Ovary (tissue), 9 donors: Measurements from ENCODE around the gene PHYHD1. TPM values are rescaled to one million over a fixed set of nuclear protein-coding genes. Genes with fewer than 3 reads are reported as not detected.
"Not testable (repeated sequence)": the region's sequence is repeated elsewhere in the genome, so short reads cannot be mapped to it uniquely, and the experiment has no call there.

Experiments used
- DNase-seq, 5 donors: peaks; one replicate each; pipeline ENCODE4 v3.0.0-alpha.2; 2019 to 2020
- H3K27ac ChIP-seq, 2 donors: fragments of 200-600 bp; one replicate each; pipeline versions ENCODE4 v1.5.1 to v1.8.0; 2019 to 2022
- H3K27me3 ChIP-seq: fragments of 200-600 bp; one replicate; pipeline ENCODE4 v1.8.0; 2022
- H3K36me3 ChIP-seq: fragments of 200-600 bp; sonication (generic); one replicate; pipeline ENCODE4 v1.5.1; 2019
- H3K4me1 ChIP-seq: one replicate; pipeline ENCODE4 v1.8.1; 2013; ENCODE audit warnings: mild to moderate bottlenecking, moderate library complexity; ENCODE audit not compliant: insufficient read depth
- H3K4me3 ChIP-seq: fragments of 200-600 bp; sonication (generic); one replicate; pipeline ENCODE4 v1.5.1; 2017
- H3K9me3 ChIP-seq, 2 donors: fragments of 200-600 bp in 1 of 2; sonication (generic) in 1 of 2; one replicate each; pipeline versions ENCODE4 v1.5.1 to v1.8.1; 2013 to 2019; ENCODE audit warnings: mild to moderate bottlenecking in 1 of 2, moderate library complexity in 1 of 2
- CTCF ChIP-seq, 3 donors: fragments of 450-650 bp in 2 of 3; fragments of 200-600 bp in 1 of 3; IDR thresholded peaks; one replicate each; pipeline versions ENCODE4 v1.5.1 to v1.8.0; 2016 to 2022; ENCODE audit warnings: antibody characterized with exemption in 3 of 3, mild to moderate bottlenecking in 1 of 3
- EP300 ChIP-seq: sonication (generic); formaldehyde crosslinking; IDR thresholded peaks from one replicate; pipeline ENCODE4 v1.6.1; 2017; ENCODE audit warnings: antibody characterized with exemption
- POLR2A ChIP-seq: fragments of 450-650 bp; IDR thresholded peaks from one replicate; pipeline ENCODE4 v1.6.1; 2017; ENCODE audit warnings: antibody characterized with exemption, mild to moderate bottlenecking, moderate library complexity
- WGBS, 3 donors: extraction: QIAGEN DNeasy Blood & Tissue Kit in 1 of 3; methylation state at CpG; one replicate each; pipeline versions ENCODE4 v1.1.5 to v1.1.7; 2013 to 2017; 5-methylcytosine and 5-hydroxymethylcytosine counted together
- intact Hi-C, 4 donors: fragments of 100-400 bp; cut with DNase I; formaldehyde crosslinking; loops; one replicate each; pipeline versions ENCODE4 v1.11.0 to v1.15.1; 2022 to 2023
- polyA plus RNA-seq, 2 donors: library from polyadenylated mRNA; stranded (reverse); fragments of 200-250 nt in 1 of 2; fragments of 350-450 nt in 1 of 2; fragmentation: Illumina TruSeq in 1 of 2; extraction: RNeasy Lipid Tissue Mini Kit (QIAGEN cat#74804) in 1 of 2; gene quantifications; one replicate each; pipeline ENCODE4 v1.2.3, GENCODE V29; 2013 to 2014
- total RNA-seq, 7 donors: library from RNA; depleted of rRNA in 2 of 7; stranded (reverse); fragments of >200 nt in 2 of 7; fragmentation: NEBNext Ultra II Directional in 3 of 7; extraction: Animal tissue kit (Norgen Biotek cat#: 25700) in 3 of 7; gene quantifications; one replicate each; pipeline versions ENCODE4 v1.1.0 to v1.2.4, GENCODE V29; 2016 to 2023
- donor health status: DM: no; HTN: no; CAD: no; lungs with moderate emphysema.
- donor health status: DM: no; HTN: no; CAD: no.
- donor health status: Bipolar disorder and iron deficiency.
- donor health status: DM: yes; HTN: yes; CAD: no.
- donor health status: DM: no; HTN: no; CAD: no.
- donor health status: DM: yes; HTN: yes; CAD: no.

The PHYHD1 gene
- total and polyA plus RNA-seq, 9 donors, result 24.8 to 63.9 (median 43.1) TPM

- Histone ChIP-seq H3K27me3 (no peaks in the 10 kb centered on the region), H3K36me3 (no peaks in the 10 kb centered on the region), H3K27ac (peak overlapping the region; percentile 59 to 94), H3K4me1 (peaks cover 9% of the 10 kb centered on the region), H3K4me3 (peak overlapping the region; percentile 98), H3K9me3 (no peaks in the 10 kb centered on the region)
- intact Hi-C loops, result no loop called here
- TF ChIP-seq CTCF (IDR thresholded peaks at IDR 0.05) (no peak), EP300 (no peak), POLR2A (no peak)
- WGBS, 3 donors, result 22 to 27% (median 24%) methylated on average over 30 of the region's 30 CpGs
- DNase-seq, result peak in 2 of 5 donors; percentile 33 to 35
Measured at GRCh38 chr9:128946571-128947276, 25.9 kb downstream of the PHYHD1 start.

GRCh38 chr9:128947277-128947526 lies 26.4 kb downstream of the PHYHD1 start:
- H3K9me3 ChIP-seq, result no peaks in the 10 kb centered on the region
- no peaks in the 10 kb centered on the region for H3K36me3 ChIP-seq
- no peak for DNase-seq
- H3K27ac ChIP-seq, result peak overlapping the region; percentile 59 to 94
- H3K4me1 ChIP-seq, result peaks cover 9% of the 10 kb centered on the region
- no peak for TF ChIP-seq POLR2A
- TF ChIP-seq EP300, result no peak
- no peak for TF ChIP-seq CTCF (IDR thresholded peaks at IDR 0.05)
- intact Hi-C loops, result no loop called here
- H3K4me3 ChIP-seq, result peak overlapping the region; percentile 98
- no peaks in the 10 kb centered on the region for H3K27me3 ChIP-seq
- WGBS, 3 donors, result 1 to 2% (median 2%) methylated on average over 9 to 20 of the region's 20 CpGs

- 0 to 1% (median 0%) methylated on average over 85 to 86 of the region's 86 CpGs for WGBS, 3 donors
- Histone ChIP-seq H3K36me3 (no peaks in the 10 kb centered on the region), H3K27me3 (no peaks in the 10 kb centered on the region), H3K4me3 (peak within 1 kb of the TSS; percentile 98), H3K9me3 (no peaks in the 10 kb centered on the region), H3K27ac (peak within 1 kb of the TSS; percentile 82 to 94), H3K4me1 (peaks cover 7% of the 10 kb centered on the region)
- peak; percentile 95 to 99 (median 98) for DNase-seq
- TF ChIP-seq POLR2A (peak; percentile 97), EP300 (no peak)
- intact Hi-C loops, result no loop called here
Measured at GRCh38 chr9:128947527-128948301, 26.9 kb downstream of the PHYHD1 start, which contains the start of the genes DOLK and NUP188. TSS of gene DOLK (minus strand) at chr9:128947603. CDS start at chr9:128947303, 300 bp downstream. TSS of gene NUP188 (plus strand) at chr9:128947699. CDS start at chr9:128947720, 21 bp downstream.

- H3K27ac ChIP-seq, H3K36me3 ChIP-seq, H3K27me3 ChIP-seq, H3K4me1 ChIP-seq, H3K4me3 ChIP-seq, intact Hi-C loops, H3K9me3 ChIP-seq, DNase-seq: not testable (repeated sequence)
- 94 to 97% (median 95%) methylated on average over 9 of the region's 9 CpGs for whole genome bisulfite sequencing, 3 donors
Measured at GRCh38 chr9:128961403-128961802, 40.6 kb downstream of the PHYHD1 start.

- Histone ChIP-seq H3K27ac (no peak overlapping the region), H3K36me3 (no peaks in the 10 kb centered on the region), H3K27me3 (no peaks in the 10 kb centered on the region), H3K9me3 (no peaks in the 10 kb centered on the region), H3K4me1 (no peaks in the 10 kb centered on the region), H3K4me3 (no peak overlapping the region)
- DNase-seq, result no peak
- WGBS, 3 donors, result 81 to 90% (median 83%) methylated on average over 5 of the region's 5 CpGs
- intact Hi-C loops, result no loop called here
- TF ChIP-seq POLR2A (no peak), EP300 (no peak), CTCF (IDR thresholded peaks at IDR 0.05) (no peak)
Measured at GRCh38 chr9:128969491-128969890, 48.7 kb downstream of the PHYHD1 start.
